Measurements from ENCODE around the gene POU2F1. TPM values are rescaled to one million over a fixed set of nuclear protein-coding genes. Genes with fewer than 3 reads are reported as not detected.
A peak's percentile ranks its signal among the peaks of the same experiment; 100 is the strongest.

POU2F1 gene
- total RNA-seq, 1 donor from 2014 or later: 7.4 TPM

- DNase-seq (no peak), ATAC-seq (ENCODE audit: poor library complexity) (no peak)
- intact Hi-C loops (cut with DNase I): no loop called here
Observed at GRCh38 chr1:167423684-167424619, 203.3 kb downstream of the POU2F1 start.

- no peak for ATAC-seq (ENCODE audit: poor library complexity)
- intact Hi-C loops (cut with DNase I): no loop called here
Observed at GRCh38 chr1:167425482-167425881, 204.8 kb downstream of the POU2F1 start.

GRCh38 chr1:167426716-167427115 lies 206.0 kb downstream of the POU2F1 start:
- DNase-seq: no peak
- intact Hi-C loops (cut with DNase I): no loop called here

More at GRCh38 chr1:167425482-167425881, 204.8 kb downstream of the POU2F1 start:
- no peak for DNase-seq

GRCh38 chr1:167427848-167428247 lies 207.2 kb downstream of the POU2F1 start:
- ATAC-seq (ENCODE audit: poor library complexity) (peak; percentile 60), DNase-seq (no peak)
- intact Hi-C loops (cut with DNase I): no loop called here

More at GRCh38 chr1:167426716-167427115, 206.0 kb downstream of the POU2F1 start:
- no peak for ATAC-seq (ENCODE audit: poor library complexity)

GRCh38 chr1:167428395-167428794 lies 207.7 kb downstream of the POU2F1 start:
- ATAC-seq (ENCODE audit: poor library complexity) (peak; percentile 31), DNase-seq (no peak)
- intact Hi-C loops (cut with DNase I): no loop called here

GRCh38 chr1:167429612-167430011 lies 208.9 kb downstream of the POU2F1 start:
- intact Hi-C loops (cut with DNase I): no loop called here
- no peak for ATAC-seq (ENCODE audit: poor library complexity)

GRCh38 chr1:167430134-167430848 lies 209.6 kb downstream of the POU2F1 start:
- no peak for ATAC-seq (ENCODE audit: poor library complexity)
- intact Hi-C loops (cut with DNase I): no loop called here
- no peak for DNase-seq

More at GRCh38 chr1:167429612-167430011, 208.9 kb downstream of the POU2F1 start:
- DNase-seq: no peak

GRCh38 chr1:167430849-167431242 lies 210.2 kb downstream of the POU2F1 start:
- intact Hi-C loops (cut with DNase I): no loop called here
- ATAC-seq (ENCODE audit: poor library complexity) (no peak), DNase-seq (no peak)

- DNase-seq: no peak
- intact Hi-C loops (cut with DNase I): no loop called here
- ATAC-seq (ENCODE audit: poor library complexity): peak; percentile 37
Observed at GRCh38 chr1:167431261-167431908, 210.7 kb downstream of the POU2F1 start.

GRCh38 chr1:167431909-167432650 lies 211.4 kb downstream of the POU2F1 start:
- ATAC-seq (ENCODE audit: poor library complexity): no peak
- no peak for DNase-seq
- intact Hi-C loops (cut with DNase I): no loop called here

- ATAC-seq (ENCODE audit: poor library complexity): no peak
- no peak for DNase-seq
- intact Hi-C loops (cut with DNase I): no loop called here
Observed at GRCh38 chr1:167432780-167433179, 212.1 kb downstream of the POU2F1 start.

GRCh38 chr1:167433884-167434283 lies 213.2 kb downstream of the POU2F1 start:
- intact Hi-C loops (cut with DNase I): no loop called here
- ATAC-seq (ENCODE audit: poor library complexity): no peak
- no peak for DNase-seq

- intact Hi-C loops (cut with DNase I): no loop called here
- DNase-seq: no peak
- ATAC-seq (ENCODE audit: poor library complexity): no peak
Observed at GRCh38 chr1:167434306-167434705, 213.6 kb downstream of the POU2F1 start.

GRCh38 chr1:167435484-167435883 lies 214.8 kb downstream of the POU2F1 start:
- ATAC-seq (ENCODE audit: poor library complexity) (no peak), DNase-seq (no peak)
- intact Hi-C loops (cut with DNase I): no loop called here

GRCh38 chr1:167438171-167439138 lies 217.8 kb downstream of the POU2F1 start:
- ATAC-seq (ENCODE audit: poor library complexity) (no peak), DNase-seq (no peak)
- intact Hi-C loops (cut with DNase I): no loop called here

- DNase-seq (peak; percentile 51), ATAC-seq (ENCODE audit: poor library complexity) (peak; percentile 42)
- intact Hi-C loops (cut with DNase I): no loop called here
Observed at GRCh38 chr1:167439301-167439988, 218.8 kb downstream of the POU2F1 start.

- ATAC-seq (ENCODE audit: poor library complexity): no peak
- DNase-seq: no peak
- intact Hi-C loops (cut with DNase I): no loop called here
Observed at GRCh38 chr1:167440345-167440744, 219.7 kb downstream of the POU2F1 start.

Measured in Right ventricle myocardium superior (tissue), 1 donor.